AG20443 (cell line): ENCODE results near the gene PRSS8.

ENCODE experiments used
- DNase-seq: peaks from one replicate; pipeline ENCODE4 v3.0.0; 2012; ENCODE audit warnings: low spot score, mixed read lengths

Gene PRSS8

GRCh38 chr16:31128711-31129567 lies 6.6 kb downstream of the PRSS8 start:
- DNase-seq, result no peak

- DNase-seq, result no peak
Measured at GRCh38 chr16:31127182-31127581, 8.3 kb downstream of the PRSS8 start.

- DNase-seq, result no peak
Measured at GRCh38 chr16:31125844-31126243, 9.7 kb downstream of the PRSS8 start.

- no peak for DNase-seq
Measured at GRCh38 chr16:31120129-31120528, 15.4 kb downstream of the PRSS8 start.

- peak; percentile 71 for DNase-seq
Measured at GRCh38 chr16:31118223-31119155, 17.0 kb downstream of the PRSS8 start.

- peak; percentile 96 for DNase-seq
Measured at GRCh38 chr16:31117384-31118222, 17.9 kb downstream of the PRSS8 start, which contains the start of gene KAT8. KAT8 (plus strand) TSS chr16:31117664; CDS start chr16:31117682, 18 bp downstream.

GRCh38 chr16:31114468-31114867 lies 21.1 kb downstream of the PRSS8 start:
- no peak for DNase-seq

GRCh38 chr16:31113121-31114120 lies 22.1 kb downstream of the PRSS8 start:
- no peak for DNase-seq

- DNase-seq, result no peak
Measured at GRCh38 chr16:31112711-31113110, 22.8 kb downstream of the PRSS8 start.

- no peak for DNase-seq
Measured at GRCh38 chr16:31111881-31112466, 23.6 kb downstream of the PRSS8 start.

GRCh38 chr16:31110106-31111034 lies 25.2 kb downstream of the PRSS8 start:
- no peak for DNase-seq

GRCh38 chr16:31109622-31110021 lies 25.9 kb downstream of the PRSS8 start:
- no peak for DNase-seq

- DNase-seq, result no peak
Measured at GRCh38 chr16:31108794-31109558, 26.6 kb downstream of the PRSS8 start.

- DNase-seq, result peak; percentile 92
Measured at GRCh38 chr16:31108035-31108793, 27.3 kb downstream of the PRSS8 start, which contains the start of gene BCKDK. BCKDK (plus strand) TSS chr16:31108386; CDS start chr16:31109224, 838 bp downstream.

- DNase-seq, result no peak
Measured at GRCh38 chr16:31107465-31107867, 28.1 kb downstream of the PRSS8 start.

- no peak for DNase-seq
Measured at GRCh38 chr16:31106509-31107464, 28.7 kb downstream of the PRSS8 start.
